ENCODE results near the gene CRABP1.

GRCh38 chr15:78353093-78353492 is 12.9 kb downstream of the CRABP1 start:
- TF ChIP-seq POLR2AphosphoS5 (IDR thresholded peaks at IDR 0.05): no peak
- no peak for TF ChIP-seq CTCF (IDR thresholded peaks at IDR 0.05)
